Measurements from ENCODE around the gene IFITM5. TPM values are rescaled to one million over a fixed set of nuclear protein-coding genes. Genes with fewer than 3 reads are reported as not detected.
A peak's percentile ranks its signal among the peaks of the same experiment; 100 is the strongest.

Gene IFITM5
- total and polyA plus RNA-seq, 2 of the 8 experiments (the other 6 are each of a cell fraction or from before 2014, with no cell fraction given): not detected

- FAIRE-seq (no peak), DNase-seq (ENCODE audit: low read depth in 1 of 2, low spot score in 2 of 2) (peak in 1 of 2 experiments; percentile 33)
- Histone ChIP-seq H3K23me2 (ENCODE audit: low read depth, low read length) (peaks cover 5% of the 10 kb centered on the region; the same call in 1 of the 2 replicates), H3K9me3 (ENCODE audit: insufficient read depth in 2 of 2, low read depth in 1 of 2, low read length in 1 of 2) (peaks cover 0 to 3% of the 10 kb centered on the region in 2 experiments; a peak in 1 of 4 replicates), H2BK15ac (ENCODE audit: low read length) (no peak overlapping the region), H3K79me1 (ENCODE audit: low read depth, low read length) (no peaks in the 10 kb centered on the region), H2AK5ac (ENCODE audit: low read depth, low read length) (0 out of 2 replicates have a peak overlapping the region, but pooled peaks have one; percentile 40), H3K4me3 (ENCODE audit: extremely low read depth in 1 of 4, insufficient read depth in 2 of 4, low read depth in 3 of 4, low read length in 4 of 4) (no peak overlapping the region), H3K14ac (ENCODE audit: insufficient read length) (no peak overlapping the region), H3K79me2 (ENCODE audit: control insufficient read depth in 1 of 2, insufficient read depth in 2 of 2, low read length in 2 of 2) (no peaks in the 10 kb centered on the region), H4K20me1 (replicated peaks in 1 of 2; ENCODE audit: control insufficient read depth in 1 of 2, insufficient read depth in 2 of 2, low read length in 2 of 2) (no peaks in the 10 kb centered on the region), H3K36me3 (ENCODE audit: control insufficient read depth in 2 of 4, insufficient read depth in 4 of 4, low read length in 3 of 4) (no peaks in the 10 kb centered on the region), H3K9ac (replicated peaks in 1 of 4; ENCODE audit: extremely low read depth in 1 of 4, low read depth in 3 of 4, low read length in 3 of 4) (no peak overlapping the region), H4K91ac (replicated peaks; ENCODE audit: insufficient read length, low read length) (peak overlapping the region; percentile 73), H3K27me3 (replicated peaks in 1 of 4; ENCODE audit: control insufficient read depth in 3 of 4, extremely low read depth in 1 of 4, insufficient read depth in 3 of 4, low read length in 3 of 4) (peaks cover 5 to 20% (median 14%) of the 10 kb centered on the region in 4 experiments; a peak in 6 of 7 replicates), H4K8ac (ENCODE audit: extremely low read depth, insufficient read depth, low read length) (peak overlapping the region; percentile 31; the same call in 1 of the 2 replicates), H3K56ac (replicated peaks; ENCODE audit: insufficient read length, low read depth, low read length) (no peak overlapping the region), H4K5ac (ENCODE audit: insufficient read length, low read depth, low read length) (peak overlapping the region; percentile 38), H2AFZ (ENCODE audit: low read length) (no peak overlapping the region), H2BK20ac (ENCODE audit: low read length) (0 out of 2 replicates have a peak overlapping the region, but pooled peaks have one; percentile 72), H2BK120ac (replicated peaks; ENCODE audit: low read depth, low read length) (peak overlapping the region; percentile 92), H3K4ac (replicated peaks; ENCODE audit: insufficient read length, low read depth, low read length) (no peak overlapping the region), H3K27ac (ENCODE audit: low read depth, low read length) (no peak overlapping the region), H2BK5ac (ENCODE audit: low read depth, low read length) (peak overlapping the region; percentile 88; the same call in 1 of the 2 replicates), H3K18ac (ENCODE audit: extremely low read depth, low read length) (0 out of 2 replicates have a peak overlapping the region, but pooled peaks have one; percentile 60), H3K4me1 (replicated peaks in 1 of 4; ENCODE audit: control insufficient read depth in 3 of 4, insufficient read depth in 4 of 4, low read length in 3 of 4) (peaks cover 0 to 13% (median 9%) of the 10 kb centered on the region in 4 experiments; a peak in 6 of 7 replicates), H3K23ac (ENCODE audit: insufficient read length) (no peak overlapping the region), H3K4me2 (ENCODE audit: insufficient read depth in 1 of 2, low read depth in 2 of 2, low read length in 2 of 2) (no peak overlapping the region), H2BK12ac (ENCODE audit: low read depth, low read length) (peak overlapping the region; percentile 39; the same call in 1 of the 2 replicates)
- CTCF ChIA-PET (ENCODE audit: partially characterized antibody): interaction anchor here (0.9 to 8.6 kb wide), 4 partner anchors 22 to 81 kb away, joined by 3 to 88 read pairs (median 8); no protein-coding TSS in a partner anchor
- POLR2A ChIA-PET (ENCODE audit: partially characterized antibody): interaction anchor here (1.4 to 7.7 kb wide), 6 partner anchors 11 to 72 kb away, joined by 4 to 51 read pairs (median 6); partner anchors contain the start of gene IFITM5
- 85% methylated on average over 18 of the region's 23 CpGs; no CpG with 5 or more reads in 1 of the 2 experiments for WGBS, 2 experiments (ENCODE audit: extremely low coverage in 1 of 2, insufficient coverage in 1 of 2, insufficient read length in 1 of 2, insufficient replicate concordance in 2 of 2, low coverage in 1 of 2, low lambda C conversion rate in 2 of 2, missing lambda C conversion rate in 1 of 2)
- TF ChIP-seq EP300 (IDR thresholded peaks at IDR 0.05; ENCODE audit: borderline replicate concordance in 1 of 2, low read depth in 2 of 2, low read length in 2 of 2): no peak
- TF ChIP-seq SAP30 (IDR thresholded peaks at IDR 0.05; ENCODE audit: insufficient read depth, insufficient replicate concordance, low read length): no peak
- TF ChIP-seq JUND (IDR thresholded peaks at IDR 0.05; ENCODE audit: low read length): no peak
- TF ChIP-seq SIRT6 (IDR thresholded peaks at IDR 0.05; ENCODE audit: low read length): no peak
- no peak for TF ChIP-seq PHF8 (conservative IDR thresholded peaks at IDR 0.05; ENCODE audit: low read depth, low read length)
- TF ChIP-seq CBX8 (IDR thresholded peaks at IDR 0.05; ENCODE audit: borderline replicate concordance, low read depth, low read length): no peak
- TF ChIP-seq KDM5A (IDR thresholded peaks at IDR 0.05; ENCODE audit: low read length): no peak
Measured at GRCh38 chr11:283405-284104, 15.8 kb downstream of the IFITM5 start.
